ENCODE data around the gene KIF25.

Gene KIF25

DNA sequence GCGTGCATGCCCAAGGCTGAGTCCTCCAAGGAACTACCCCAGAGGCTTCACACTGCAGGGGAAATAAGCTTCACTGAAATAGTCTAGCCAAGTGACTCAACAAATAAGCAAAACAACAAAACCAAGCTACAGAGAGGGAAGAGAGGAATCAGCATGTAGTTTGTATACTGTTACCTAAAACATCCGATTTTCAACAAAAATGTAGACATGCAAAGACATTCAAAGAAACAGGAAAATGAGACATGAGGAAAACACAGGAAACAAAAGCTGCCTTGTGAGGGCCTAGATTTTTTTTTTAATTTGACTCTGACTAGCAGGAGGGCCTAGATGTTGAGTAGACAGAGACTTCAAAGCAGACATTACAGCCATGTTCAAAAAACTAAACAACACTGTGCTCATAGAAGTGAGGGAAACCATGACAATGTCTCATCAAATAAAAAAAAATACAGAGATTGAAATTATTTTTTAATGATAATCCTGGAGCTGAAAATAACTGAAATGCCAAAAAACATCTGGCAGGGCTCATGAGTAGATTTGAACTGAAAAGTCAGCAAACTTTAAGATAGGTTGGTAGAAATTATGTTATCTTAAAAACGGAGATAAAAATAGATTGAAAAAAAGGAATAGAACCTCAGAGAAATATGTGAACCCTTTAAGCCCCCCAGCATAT lies 16.4 kb upstream of the KIF25 start:
- Mint-ChIP-seq H3K9me3 (peaks cover 30% of the 10 kb centered on the region), H3K4me1 (ENCODE audit: low read depth) (no peaks in the 10 kb centered on the region), H3K27me3 (no peaks in the 10 kb centered on the region), H3K27ac (no peak overlapping the region), H3K36me3 (ENCODE audit: low read depth) (no peaks in the 10 kb centered on the region), H3K4me3 (no peak overlapping the region)
- intact Hi-C loops (cut with micrococcal nuclease): no loop called here

DNA sequence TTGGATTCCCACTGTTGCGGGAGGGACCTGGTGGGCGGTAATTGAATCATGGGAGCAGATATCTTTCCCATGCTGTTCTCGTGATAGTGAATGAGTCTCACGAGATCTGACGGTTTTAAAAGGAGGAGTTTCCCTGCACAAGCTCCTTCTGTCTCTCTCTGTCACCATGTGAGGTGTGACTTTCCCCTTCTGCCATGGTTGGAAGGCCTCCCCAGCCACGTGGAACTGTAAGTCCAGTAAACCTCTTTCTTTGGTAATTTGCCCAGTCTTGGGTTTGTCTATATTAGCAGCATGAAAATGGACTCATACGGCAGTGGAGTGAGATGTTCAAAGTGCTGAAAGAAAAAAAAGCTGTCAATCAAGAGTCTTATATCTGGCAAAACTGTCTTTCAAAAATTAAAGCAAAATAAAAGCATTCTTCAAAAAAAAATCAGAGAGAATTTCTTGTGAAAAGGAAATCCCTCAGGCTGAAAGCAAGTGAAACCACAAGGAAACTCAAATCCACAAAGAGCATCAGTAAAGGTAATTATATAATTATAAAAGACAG lies 15.5 kb upstream of the KIF25 start:
- Mint-ChIP-seq H3K27me3 (no peaks in the 10 kb centered on the region), H3K4me1 (ENCODE audit: low read depth) (no peaks in the 10 kb centered on the region), H3K27ac (no peak overlapping the region), H3K4me3 (no peak overlapping the region), H3K36me3 (ENCODE audit: low read depth) (no peaks in the 10 kb centered on the region), H3K9me3 (peaks cover 30% of the 10 kb centered on the region)
- intact Hi-C loops (cut with micrococcal nuclease): no loop called here

DNA sequence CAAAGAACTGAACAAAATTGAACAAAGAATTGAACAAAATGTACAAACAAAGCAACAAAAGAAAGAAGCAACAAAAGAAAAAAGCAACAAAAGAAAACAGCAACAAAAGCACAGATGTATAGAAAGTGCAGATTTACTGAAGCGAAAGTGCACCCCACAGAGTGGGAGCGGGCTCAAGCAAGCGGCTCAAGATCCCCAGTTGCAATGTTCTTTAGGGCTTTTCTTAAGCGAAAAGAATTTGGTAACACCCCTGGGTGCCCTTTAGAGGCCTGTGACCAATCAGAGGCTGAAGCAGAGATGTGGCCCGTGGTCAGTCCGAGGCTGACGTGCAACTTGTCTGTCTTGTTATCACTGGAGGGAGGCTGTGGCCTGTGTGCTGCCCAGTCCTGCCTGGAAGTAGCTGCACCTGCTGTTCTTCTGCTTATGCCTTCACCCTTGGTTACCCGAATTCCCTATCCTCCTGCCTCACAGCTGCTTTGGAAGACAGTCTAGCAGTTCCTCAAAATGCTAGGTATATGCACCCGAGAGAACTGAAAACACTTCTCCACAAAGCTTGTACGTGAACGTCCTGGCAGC lies 13.2 kb upstream of the KIF25 start:
- H3K27me3 Mint-ChIP-seq: no peaks in the 10 kb centered on the region
- H3K36me3 Mint-ChIP-seq (ENCODE audit: low read depth): no peaks in the 10 kb centered on the region
- peaks cover 24% of the 10 kb centered on the region for H3K9me3 Mint-ChIP-seq
- intact Hi-C loops (cut with micrococcal nuclease): no loop called here
- no peak overlapping the region for H3K27ac Mint-ChIP-seq
- H3K4me3 Mint-ChIP-seq: no peak overlapping the region
- H3K4me1 Mint-ChIP-seq (ENCODE audit: low read depth): no peaks in the 10 kb centered on the region

DNA sequence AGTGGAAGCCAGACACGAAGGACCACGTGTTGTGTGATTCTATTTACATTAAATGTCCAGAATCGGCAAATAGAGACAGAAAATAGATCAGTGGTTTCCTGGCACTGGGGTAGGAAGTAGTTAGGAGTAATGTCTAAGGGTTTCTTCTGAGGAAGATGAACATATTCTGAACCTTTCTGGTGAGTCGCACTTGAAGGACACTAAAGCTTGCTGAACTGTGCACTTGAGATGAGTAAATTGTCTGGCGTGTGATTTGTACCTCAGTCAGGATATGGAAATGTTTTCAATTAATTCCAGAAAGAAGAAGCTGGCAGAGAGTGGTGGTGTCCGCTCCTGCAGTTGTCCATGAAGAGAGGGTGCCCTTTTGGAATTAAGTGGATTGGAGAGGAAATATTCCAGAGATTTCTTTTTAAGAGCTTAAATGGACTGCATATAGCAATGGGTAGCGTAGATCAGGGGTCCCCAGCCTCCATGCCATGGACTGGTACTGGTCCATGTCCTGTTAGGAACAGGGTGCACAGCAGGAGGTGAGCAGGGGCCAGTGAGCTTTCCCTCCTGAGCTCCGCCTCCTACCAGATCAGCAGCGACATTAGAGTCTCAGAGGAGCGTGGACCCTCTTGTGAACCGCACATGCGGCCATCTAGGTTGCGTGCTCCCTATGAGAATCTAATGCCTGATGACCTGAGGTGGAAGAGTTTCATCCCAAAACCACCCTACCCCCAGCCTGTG lies 12.4 kb upstream of the KIF25 start:
- Mint-ChIP-seq H3K27me3 (no peaks in the 10 kb centered on the region), H3K36me3 (ENCODE audit: low read depth) (no peaks in the 10 kb centered on the region), H3K4me3 (no peak overlapping the region), H3K27ac (no peak overlapping the region), H3K9me3 (peaks cover 24% of the 10 kb centered on the region), H3K4me1 (ENCODE audit: low read depth) (no peaks in the 10 kb centered on the region)
- intact Hi-C loops (cut with micrococcal nuclease): no loop called here

DNA sequence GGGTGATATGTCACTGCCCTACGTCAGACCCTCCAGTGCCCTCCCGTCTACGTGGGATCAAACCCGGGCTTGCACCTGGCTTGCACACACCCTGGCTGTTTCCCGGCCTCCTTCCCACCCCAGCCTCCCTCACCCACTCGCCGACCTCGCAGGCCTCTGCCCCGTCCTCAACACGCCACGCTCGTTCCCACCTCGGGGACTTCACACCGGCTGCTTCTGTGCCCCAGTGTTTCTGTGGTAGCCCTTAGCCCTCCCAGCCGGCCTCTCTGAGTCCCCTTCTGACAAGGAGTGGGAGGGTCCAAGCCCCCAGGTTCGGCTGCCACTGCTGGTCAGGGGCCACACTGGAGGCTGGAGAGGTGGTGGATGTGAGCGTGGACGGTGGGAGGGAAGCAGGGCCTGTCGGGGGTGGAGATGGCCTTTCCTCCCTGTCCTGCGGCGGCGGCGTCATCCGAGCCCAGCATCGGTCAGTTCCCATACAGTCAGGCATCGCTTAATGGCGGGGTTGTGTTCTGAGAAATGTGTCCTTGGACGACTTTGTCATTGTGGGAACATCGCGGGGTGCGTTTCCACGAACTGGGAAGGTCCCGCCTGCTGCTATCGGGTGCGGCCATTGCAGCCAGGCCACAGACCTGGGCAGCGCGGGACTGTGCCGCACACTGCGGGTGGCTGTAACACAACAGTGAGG lies 11.4 kb upstream of the KIF25 start:
- H3K9me3 Mint-ChIP-seq: peaks cover 17% of the 10 kb centered on the region
- H3K36me3 Mint-ChIP-seq (ENCODE audit: low read depth): no peaks in the 10 kb centered on the region
- intact Hi-C loops (cut with micrococcal nuclease): no loop called here
- no peaks in the 10 kb centered on the region for H3K27me3 Mint-ChIP-seq
- no peaks in the 10 kb centered on the region for H3K4me1 Mint-ChIP-seq (ENCODE audit: low read depth)
- no peak overlapping the region for H3K27ac Mint-ChIP-seq
- H3K4me3 Mint-ChIP-seq: no peak overlapping the region

DNA sequence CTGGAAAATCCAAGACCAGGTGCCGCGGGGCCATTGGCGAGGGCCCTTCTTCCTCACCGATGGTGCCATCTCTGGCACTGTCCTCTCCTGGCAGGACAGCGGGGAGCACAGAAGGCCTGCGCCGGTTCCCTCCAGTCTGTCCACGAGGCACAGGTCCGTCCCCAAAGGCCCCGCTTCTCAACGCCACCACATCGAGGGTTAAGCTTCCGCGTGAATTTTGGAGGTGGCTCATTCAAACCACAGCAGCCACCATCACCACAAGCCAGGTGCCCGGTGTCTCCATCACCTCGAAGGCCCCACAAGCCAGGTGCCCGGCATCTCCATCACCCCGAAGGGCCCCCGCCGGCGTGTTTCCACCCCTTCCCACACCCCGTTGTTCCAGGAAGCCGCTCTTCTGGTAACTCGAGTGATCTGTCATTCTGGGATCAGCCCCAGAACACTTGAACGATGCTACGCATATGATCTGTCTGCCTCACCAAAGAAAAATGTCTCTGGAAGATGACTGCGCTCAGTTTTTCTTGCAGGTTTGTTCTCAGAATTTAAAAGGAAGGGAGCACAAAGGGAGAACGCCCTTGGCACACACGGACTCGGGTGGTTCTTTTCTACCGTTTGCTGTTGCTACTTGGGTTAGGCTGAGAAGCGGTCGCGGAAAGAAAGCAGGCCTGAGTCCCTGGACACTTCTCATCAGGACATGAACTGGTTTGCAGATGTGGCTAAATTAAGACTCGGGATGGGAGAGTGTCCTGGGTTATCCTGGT lies 9.9 kb upstream of the KIF25 start:
- no peak overlapping the region for H3K4me3 Mint-ChIP-seq
- H3K27me3 Mint-ChIP-seq: no peaks in the 10 kb centered on the region
- H3K36me3 Mint-ChIP-seq (ENCODE audit: low read depth): no peaks in the 10 kb centered on the region
- H3K4me1 Mint-ChIP-seq (ENCODE audit: low read depth): no peaks in the 10 kb centered on the region
- H3K9me3 Mint-ChIP-seq: peaks cover 15% of the 10 kb centered on the region
- intact Hi-C loops (cut with micrococcal nuclease): no loop called here
- H3K27ac Mint-ChIP-seq: no peak overlapping the region

DNA sequence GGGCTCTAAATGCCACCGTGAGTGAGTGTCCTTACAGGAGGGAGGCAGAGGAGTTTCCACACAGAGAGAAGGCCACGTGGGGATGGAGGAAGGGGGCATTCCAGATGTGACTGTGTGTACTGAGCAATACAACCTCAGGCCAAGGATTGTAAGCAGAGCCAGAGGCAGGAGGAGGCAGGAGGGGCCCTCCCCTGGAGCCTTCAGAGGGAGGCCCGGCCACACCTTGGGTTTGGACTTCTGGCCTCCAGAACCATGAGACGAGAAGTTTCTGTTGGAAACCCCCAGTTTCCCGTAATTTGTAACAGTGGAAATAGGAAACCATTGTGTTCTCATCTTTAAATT lies 9.3 kb upstream of the KIF25 start:
- H3K4me1 Mint-ChIP-seq (ENCODE audit: low read depth): no peaks in the 10 kb centered on the region
- H3K36me3 Mint-ChIP-seq (ENCODE audit: low read depth): no peaks in the 10 kb centered on the region
- intact Hi-C loops (cut with micrococcal nuclease): no loop called here
- H3K4me3 Mint-ChIP-seq: no peak overlapping the region
- no peaks in the 10 kb centered on the region for H3K27me3 Mint-ChIP-seq
- peaks cover 15% of the 10 kb centered on the region for H3K9me3 Mint-ChIP-seq
- no peak overlapping the region for H3K27ac Mint-ChIP-seq

DNA sequence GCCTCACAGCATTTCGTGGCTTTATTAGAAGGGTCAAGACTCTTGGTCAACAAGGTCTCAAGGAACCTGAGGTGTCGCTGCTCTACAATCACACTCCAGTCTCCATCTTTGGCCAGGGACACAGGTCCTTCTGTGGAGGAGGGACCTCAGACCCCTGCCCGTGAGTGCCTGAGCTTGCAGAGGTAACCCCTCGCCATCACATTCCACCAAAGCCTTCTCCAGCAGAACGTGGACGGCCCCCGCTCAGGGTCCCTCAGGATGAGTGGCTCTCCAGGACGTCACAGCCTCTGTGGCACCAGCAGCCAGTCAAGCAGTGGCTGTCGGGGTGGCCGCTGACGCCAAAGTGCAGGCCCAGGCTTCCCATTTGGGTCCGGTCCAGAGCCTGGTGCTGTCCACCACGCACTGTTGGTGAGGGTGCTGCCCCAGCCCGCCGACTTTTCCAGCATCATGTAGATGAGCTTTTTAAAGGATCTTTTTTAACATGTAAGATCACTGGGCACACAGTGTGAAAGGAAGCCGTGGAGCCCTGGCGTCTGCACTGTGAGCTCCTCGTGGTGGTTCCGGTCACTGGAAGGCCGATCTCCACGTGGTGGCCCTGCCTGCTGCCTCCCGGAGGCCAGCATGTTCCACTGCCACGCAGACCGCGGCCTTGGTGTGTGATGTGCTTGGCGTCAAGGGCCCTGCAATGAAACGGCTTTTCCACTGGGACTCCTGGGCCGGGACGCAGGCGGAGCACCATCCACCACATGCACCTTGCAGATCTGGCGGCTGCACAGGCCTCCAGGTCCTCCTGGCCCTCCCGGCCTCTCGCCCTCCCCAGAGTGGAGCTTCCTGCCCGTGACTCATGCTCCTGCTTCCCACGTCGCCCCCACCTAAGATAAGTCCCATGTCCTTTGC lies 8.3 kb upstream of the KIF25 start:
- H3K36me3 Mint-ChIP-seq (ENCODE audit: low read depth): no peaks in the 10 kb centered on the region
- intact Hi-C loops (cut with micrococcal nuclease): no loop called here
- no peaks in the 10 kb centered on the region for H3K27me3 Mint-ChIP-seq
- no peaks in the 10 kb centered on the region for H3K4me1 Mint-ChIP-seq (ENCODE audit: low read depth)
- no peak overlapping the region for H3K27ac Mint-ChIP-seq
- peaks cover 12% of the 10 kb centered on the region for H3K9me3 Mint-ChIP-seq
- no peak overlapping the region for H3K4me3 Mint-ChIP-seq

DNA sequence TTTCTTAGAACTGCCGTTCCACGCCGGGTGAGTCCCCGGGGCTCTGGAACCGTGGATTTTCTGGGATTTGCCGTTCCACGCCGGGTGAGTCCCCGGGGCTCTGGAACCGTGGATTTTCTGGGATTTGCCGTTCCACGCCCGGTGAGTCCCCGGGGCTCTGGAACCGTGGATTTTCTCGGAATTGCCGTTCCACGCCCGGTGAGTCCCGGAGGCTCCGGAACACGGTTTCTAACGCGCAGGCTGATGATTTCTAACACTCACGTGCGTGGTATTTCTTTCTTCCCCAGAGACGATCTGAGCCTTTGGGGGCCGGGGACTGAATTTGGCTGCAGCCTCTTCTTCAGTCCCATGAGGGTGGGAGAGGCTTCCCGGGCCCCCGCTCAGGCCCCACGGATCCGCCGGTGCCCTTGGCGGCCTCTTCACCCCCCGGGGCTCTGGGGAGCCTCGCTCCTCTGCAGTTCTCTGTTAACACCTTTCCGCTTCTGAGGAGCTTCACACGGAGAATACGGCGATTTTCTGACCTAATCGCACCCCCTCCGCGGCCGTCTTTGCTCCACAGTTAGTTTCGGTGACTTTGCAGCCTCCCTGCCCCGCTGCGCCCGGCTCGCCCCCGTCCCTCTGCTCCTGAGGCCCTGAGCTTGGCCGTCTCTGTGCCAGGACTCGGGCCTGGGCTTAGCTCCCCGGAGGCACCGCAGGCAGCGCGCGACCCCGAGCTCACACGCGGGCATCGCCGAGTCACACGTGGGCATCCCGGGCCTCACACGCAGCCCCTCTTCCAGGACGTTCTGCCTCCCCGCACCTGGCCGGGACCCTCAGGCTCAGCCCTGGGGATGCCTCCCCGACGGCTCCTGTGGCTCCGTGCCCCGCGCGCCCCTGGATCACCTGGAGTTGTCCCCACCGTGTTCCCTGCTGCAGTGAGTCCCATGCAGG lies 7.2 kb upstream of the KIF25 start:
- Mint-ChIP-seq H3K27me3 (no peaks in the 10 kb centered on the region), H3K9me3 (peaks cover under 1% of the 10 kb centered on the region), H3K27ac (no peak overlapping the region), H3K4me1 (ENCODE audit: low read depth) (no peaks in the 10 kb centered on the region), H3K4me3 (no peak overlapping the region), H3K36me3 (ENCODE audit: low read depth) (no peaks in the 10 kb centered on the region)
- intact Hi-C loops (cut with micrococcal nuclease): no loop called here

DNA sequence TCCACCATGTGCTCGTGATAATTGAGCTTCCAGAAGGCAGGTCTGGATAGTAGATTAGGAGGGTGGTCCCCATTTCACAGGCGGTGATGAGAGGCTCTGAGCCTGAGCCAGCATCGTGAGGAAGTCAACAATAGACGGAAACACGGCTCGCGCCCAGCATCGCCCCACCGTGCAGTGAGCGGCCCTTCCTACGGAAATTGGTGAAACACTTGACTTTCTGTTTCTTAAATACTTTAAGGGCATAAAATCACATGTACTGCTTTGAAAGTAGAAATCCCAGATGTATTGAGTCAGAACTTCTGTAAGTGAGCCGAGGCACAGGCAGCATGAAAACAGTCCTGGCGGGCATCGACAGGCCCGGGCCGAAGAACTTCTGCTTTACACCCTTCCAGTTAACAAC lies 4.3 kb upstream of the KIF25 start:
- H3K4me1 Mint-ChIP-seq (ENCODE audit: low read depth): no peaks in the 10 kb centered on the region
- H3K4me3 Mint-ChIP-seq: no peak overlapping the region
- no peaks in the 10 kb centered on the region for H3K9me3 Mint-ChIP-seq
- H3K27me3 Mint-ChIP-seq: no peaks in the 10 kb centered on the region
- H3K36me3 Mint-ChIP-seq (ENCODE audit: low read depth): no peaks in the 10 kb centered on the region
- H3K27ac Mint-ChIP-seq: no peak overlapping the region
- intact Hi-C loops (cut with micrococcal nuclease): no loop called here

DNA sequence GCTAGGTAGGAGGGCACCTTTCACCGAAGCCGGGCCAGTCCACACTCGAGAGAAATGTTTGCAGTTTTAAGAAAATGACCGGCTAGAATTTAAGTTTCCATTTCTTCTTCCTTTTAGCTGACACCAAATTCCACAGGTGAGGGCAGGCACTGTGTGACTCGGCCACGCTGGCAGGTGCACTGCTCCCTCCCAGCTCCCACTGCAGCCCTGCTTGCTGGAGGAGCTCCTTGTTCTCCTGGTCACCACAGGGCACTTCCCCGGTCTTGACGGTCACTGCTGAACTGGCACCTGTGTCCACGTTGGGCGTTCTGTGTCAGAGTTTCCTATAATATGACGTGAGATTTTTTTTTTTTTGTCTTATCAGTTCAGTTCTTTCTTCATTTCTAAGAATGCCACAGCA lies 3.6 kb upstream of the KIF25 start:
- intact Hi-C loops (cut with micrococcal nuclease): no loop called here
- no peaks in the 10 kb centered on the region for H3K36me3 Mint-ChIP-seq (ENCODE audit: low read depth)
- no peak overlapping the region for H3K4me3 Mint-ChIP-seq
- H3K27me3 Mint-ChIP-seq: no peaks in the 10 kb centered on the region
- H3K4me1 Mint-ChIP-seq (ENCODE audit: low read depth): no peaks in the 10 kb centered on the region
- H3K27ac Mint-ChIP-seq: no peak overlapping the region
- no peaks in the 10 kb centered on the region for H3K9me3 Mint-ChIP-seq

DNA sequence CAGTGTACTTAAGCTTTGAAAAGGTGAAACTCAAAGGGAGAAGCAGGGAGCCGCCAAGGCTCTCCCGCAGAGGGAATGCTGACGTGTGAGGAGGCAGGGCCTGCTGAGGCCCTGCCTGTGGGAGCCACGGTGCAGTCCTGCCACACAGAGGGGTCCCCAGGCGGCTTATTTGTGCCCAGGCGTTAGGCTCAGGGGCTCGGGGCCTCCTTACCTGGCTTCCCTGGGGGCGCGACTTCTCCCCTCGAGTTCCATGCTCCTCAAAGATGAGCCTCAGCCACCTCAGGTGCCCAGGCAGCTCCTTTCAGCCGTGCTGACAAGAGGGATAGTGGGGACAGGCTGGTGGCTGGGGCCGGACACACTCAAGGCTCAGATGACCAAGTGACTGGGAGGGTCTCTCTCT lies 2.2 kb upstream of the KIF25 start:
- no peak overlapping the region for H3K4me3 Mint-ChIP-seq
- H3K27me3 Mint-ChIP-seq: no peaks in the 10 kb centered on the region
- H3K9me3 Mint-ChIP-seq: no peaks in the 10 kb centered on the region
- intact Hi-C loops (cut with micrococcal nuclease): no loop called here
- no peaks in the 10 kb centered on the region for H3K36me3 Mint-ChIP-seq (ENCODE audit: low read depth)
- H3K27ac Mint-ChIP-seq: no peak overlapping the region
- no peaks in the 10 kb centered on the region for H3K4me1 Mint-ChIP-seq (ENCODE audit: low read depth)

All from dendritic cell treated with granulocyte-macrophage colony-stimulating factor and Interleukin-4, amounts not matched to agents 40 ng/mL and 50 ng/mL, for 4 days (primary cell).